OCI-LY7 (cell line): Measurements from ENCODE around the gene LRRC4B.

Experiments
- CTCF ChIP-seq: fragments of 200-600 bp; sonication (generic); conservative IDR thresholded peaks from 2 replicates; pipeline ENCODE4 v1.5.1; 2014; ENCODE audit warnings: mild to moderate bottlenecking, antibody characterized with exemption, low read length, moderate library complexity, mixed read lengths
- EZH2phosphoT487 ChIP-seq: fragments of 200-600 bp; sonication (generic); IDR thresholded peaks from 2 replicates; pipeline ENCODE4 v1.6.1; 2018; ENCODE audit warnings: low read depth, borderline replicate concordance, mild to moderate bottlenecking, mixed run types, antibody characterized with exemption, low read length, moderate library complexity, mixed read lengths

GRCh38 chr19:50482271-50482855 lies 85.9 kb downstream of the LRRC4B start:
- TF ChIP-seq CTCF, result no peak
- TF ChIP-seq EZH2phosphoT487, result no peak
